Activated naive CD4-positive, alpha-beta T cell treated with anti-CD3 and anti-CD28 coated beads, Interleukin-2, amount 50 U/mL, for 72 hours (primary cell): ENCODE measurements around the gene SIPA1. TPM values are rescaled to one million over a fixed set of nuclear protein-coding genes. Genes with fewer than 3 reads are reported as not detected.
A peak's percentile ranks its signal among the peaks of the same experiment; 100 is the strongest.

Source experiments
- ATAC-seq, 2 donors: fragments of 150-1000 bp; cut with Tn5 transposase; 2 replicates each; pipeline ENCODE4 v1.10.0; 2021; ENCODE audit warnings: mild to moderate bottlenecking in 2 of 2, moderate library complexity in 2 of 2
- DNase-seq, 2 donors: peaks; one replicate each; pipeline ENCODE4 v3.0.0; 2021 to 2022; ENCODE audit warnings: low spot score in 2 of 2
- H3K27ac Mint-ChIP-seq, 2 donors: one replicate each; pipeline ENCODE4 v1.8.0; 2022; ENCODE audit warnings: mild to moderate bottlenecking in 2 of 2, mixed read lengths in 2 of 2
- H3K36me3 Mint-ChIP-seq, 2 donors: one replicate each; pipeline ENCODE4 v1.8.0; 2022; ENCODE audit warnings: mixed read lengths in 2 of 2
- H3K9me3 Mint-ChIP-seq, 2 donors: one replicate each; pipeline ENCODE4 v1.8.0; 2022; ENCODE audit warnings: mixed read lengths in 2 of 2
- total RNA-seq, 2 donors: library from RNA; stranded (reverse); gene quantifications; one replicate each; pipeline ENCODE4 v1.2.3, GENCODE V29; 2022

SIPA1 gene
- total RNA-seq, 2 donors from 2014 or later = 185 to 203 TPM

GRCh38 chr11:65646958-65647701 is 9.2 kb downstream of the SIPA1 start:
- DNase-seq = no peak
- ATAC-seq = no peak
- Mint-ChIP-seq H3K27ac (no peak overlapping the region), H3K36me3 (peaks cover 0 to under 1% of the 10 kb centered on the region in 2 donors), H3K9me3 (no peaks in the 10 kb centered on the region)

- Mint-ChIP-seq H3K9me3 (no peaks in the 10 kb centered on the region), H3K36me3 (no peaks in the 10 kb centered on the region), H3K27ac (no peak overlapping the region)
- ATAC-seq = no peak
- DNase-seq = no peak
These were observed 11.1 kb downstream of the SIPA1 start for GRCh38 chr11:65648997-65649493.

- Mint-ChIP-seq H3K9me3 (no peaks in the 10 kb centered on the region), H3K36me3 (no peaks in the 10 kb centered on the region), H3K27ac (peak overlapping the region in 1 of 2 donors; percentile 45)
- ATAC-seq (no peak), DNase-seq (no peak)
These were observed 12.0 kb downstream of the SIPA1 start for GRCh38 chr11:65649656-65650546.

GRCh38 chr11:65650547-65651338 is 12.8 kb downstream of the SIPA1 start:
- DNase-seq (no peak), ATAC-seq (no peak)
- H3K36me3 Mint-ChIP-seq = no peaks in the 10 kb centered on the region
- H3K27ac Mint-ChIP-seq = peak overlapping the region; percentile 40 to 96
- no peaks in the 10 kb centered on the region for H3K9me3 Mint-ChIP-seq

- no peaks in the 10 kb centered on the region for H3K9me3 Mint-ChIP-seq
- H3K36me3 Mint-ChIP-seq = peaks cover 0 to 2% of the 10 kb centered on the region in 2 donors
- peak overlapping the region; percentile 40 to 96 for H3K27ac Mint-ChIP-seq
- ATAC-seq = no peak
- DNase-seq = no peak
These were observed 13.4 kb downstream of the SIPA1 start for GRCh38 chr11:65651339-65651588.

- peak in 1 of 2 donors; percentile 12 for ATAC-seq
- H3K36me3 Mint-ChIP-seq = peaks cover under 1 to 7% of the 10 kb centered on the region in 2 donors
- H3K9me3 Mint-ChIP-seq = no peaks in the 10 kb centered on the region
- H3K27ac Mint-ChIP-seq = peak overlapping the region; percentile 92 to 96
- DNase-seq = no peak
These were observed 13.9 kb downstream of the SIPA1 start for GRCh38 chr11:65651589-65652510.

- Mint-ChIP-seq H3K27ac (peak overlapping the region; percentile 96 to 98), H3K36me3 (peaks cover 9 to 12% of the 10 kb centered on the region in 2 donors), H3K9me3 (no peaks in the 10 kb centered on the region)
- DNase-seq = peak; percentile 98
- ATAC-seq = peak; percentile 82 to 88
These were observed 14.8 kb downstream of the SIPA1 start for GRCh38 chr11:65652511-65653228.

- DNase-seq (no peak), ATAC-seq (no peak)
- Mint-ChIP-seq H3K9me3 (no peaks in the 10 kb centered on the region), H3K36me3 (peaks cover 11 to 12% of the 10 kb centered on the region in 2 donors), H3K27ac (peak overlapping the region; percentile 96 to 98)
These were observed 15.6 kb downstream of the SIPA1 start for GRCh38 chr11:65653229-65654225.

GRCh38 chr11:65654375-65655349 is 16.8 kb downstream of the SIPA1 start:
- peak overlapping the region; percentile 2 to 96 for H3K27ac Mint-ChIP-seq
- ATAC-seq (no peak), DNase-seq (no peak)
- no peaks in the 10 kb centered on the region for H3K9me3 Mint-ChIP-seq
- H3K36me3 Mint-ChIP-seq = peaks cover 12 to 23% of the 10 kb centered on the region in 2 donors

- ATAC-seq (no peak), DNase-seq (no peak)
- Mint-ChIP-seq H3K27ac (peak overlapping the region; percentile 70 to 77), H3K36me3 (peaks cover 12 to 32% of the 10 kb centered on the region in 2 donors), H3K9me3 (no peaks in the 10 kb centered on the region)
These were observed 17.9 kb downstream of the SIPA1 start for GRCh38 chr11:65655570-65656332.

- ATAC-seq = no peak
- Mint-ChIP-seq H3K36me3 (peaks cover 12 to 32% of the 10 kb centered on the region in 2 donors), H3K9me3 (no peaks in the 10 kb centered on the region), H3K27ac (peak overlapping the region; percentile 69 to 77)
- no peak for DNase-seq
These were observed 19.5 kb downstream of the SIPA1 start for GRCh38 chr11:65657426-65657825.

GRCh38 chr11:65658174-65659021 is 20.5 kb downstream of the SIPA1 start:
- no peak for DNase-seq
- Mint-ChIP-seq H3K9me3 (no peaks in the 10 kb centered on the region), H3K27ac (peak overlapping the region; percentile 80 to 83), H3K36me3 (peaks cover 12 to 32% of the 10 kb centered on the region in 2 donors)
- ATAC-seq = no peak
